Smooth muscle cell (in vitro differentiated cells): ENCODE measurements around the gene AATK. TPM values are rescaled to one million over a fixed set of nuclear protein-coding genes. Genes with fewer than 3 reads are reported as not detected.

ENCODE experiments used
- DNase-seq: peaks from one replicate; lab custom pipeline; 2025; ENCODE audit not compliant: unreplicated experiment; lab: John Stamatoyannopoulos, UW
- H2AFZ ChIP-seq: fragments of 200-600 bp; sonication (generic); 2 replicates; pipeline ENCODE4 v1.6.0; 2016; ENCODE audit warnings: antibody characterized with exemption, low read depth, mild to moderate bottlenecking
- H3F3A ChIP-seq: fragments of 200-600 bp; sonication (generic); 2 replicates; pipeline ENCODE4 v1.6.0; 2017; ENCODE audit warnings: antibody characterized with exemption, low read depth
- H3K27ac ChIP-seq: fragments of 200-600 bp; sonication (generic); 2 replicates; pipeline ENCODE4 v1.5.1; 2016; ENCODE audit warnings: low read depth, mild to moderate bottlenecking
- H3K27me3 ChIP-seq: fragments of 200-600 bp; sonication (generic); 2 replicates; pipeline ENCODE4 v1.6.1; 2016; ENCODE audit warnings: low read depth, mild to moderate bottlenecking
- H3K36me3 ChIP-seq: fragments of 200-600 bp; sonication (generic); 2 replicates; pipeline ENCODE4 v1.5.1; 2016; ENCODE audit warnings: low read depth
- H3K4me1 ChIP-seq: fragments of 200-600 bp; sonication (generic); 2 replicates; pipeline ENCODE4 v1.5.1; 2016; ENCODE audit warnings: low read depth
- H3K4me2 ChIP-seq: fragments of 200-600 bp; sonication (generic); 2 replicates; pipeline ENCODE4 v1.6.0; 2016; ENCODE audit warnings: mild to moderate bottlenecking
- H3K4me3 ChIP-seq: fragments of 200-600 bp; sonication (generic); 2 replicates; pipeline ENCODE4 v1.5.1; 2016; ENCODE audit warnings: mild to moderate bottlenecking
- H3K79me2 ChIP-seq: fragments of 200-600 bp; sonication (generic); 2 replicates; pipeline ENCODE4 v1.6.0; 2016; ENCODE audit warnings: low read depth, mild to moderate bottlenecking
- H3K9ac ChIP-seq: fragments of 200-600 bp; sonication (generic); 2 replicates; pipeline ENCODE4 v1.6.0; 2016; ENCODE audit warnings: low read depth
- H3K9me3 ChIP-seq: fragments of 200-600 bp; sonication (generic); replicated peaks from 2 replicates; pipeline ENCODE4 v1.5.1; 2016; ENCODE audit warnings: low read depth
- H4K20me1 ChIP-seq: fragments of 200-600 bp; sonication (generic); 2 replicates; pipeline ENCODE4 v1.6.0; 2016; ENCODE audit warnings: low read depth
- WGBS: methylation state at CpG from one replicate; pipeline ENCODE4 v1.1.7; 2016; ENCODE audit warnings: low lambda C conversion rate; 5-methylcytosine and 5-hydroxymethylcytosine counted together
- polyA plus RNA-seq: library from polyadenylated mRNA; unstranded; fragments of >200 nt; fragmentation: Nextera tagmentation; extraction: Ambion mirVana; gene quantifications from 2 replicates; pipeline ENCODE4 v1.2.1, GENCODE V29; 2016
- total RNA-seq: library from RNA; depleted of rRNA; stranded (reverse); fragments of >200 nt; gene quantifications from 2 replicates; pipeline ENCODE4 v1.2.3, GENCODE V29; 2014
- TF ChIP-seq, protein P1 (sequence below): fragments of 200-600 bp; sonication (generic); IDR thresholded peaks from 2 replicates; pipeline ENCODE4 v1.5.1; 2017; ENCODE audit warnings: borderline replicate concordance, mild to moderate bottlenecking, antibody characterized with exemption; ENCODE audit not compliant: insufficient read depth, poor library complexity, severe bottlenecking

Gene AATK
- total and polyA plus RNA-seq, 2 experiments from 2014 or later = 0.61 to 0.67 TPM

DNA sequence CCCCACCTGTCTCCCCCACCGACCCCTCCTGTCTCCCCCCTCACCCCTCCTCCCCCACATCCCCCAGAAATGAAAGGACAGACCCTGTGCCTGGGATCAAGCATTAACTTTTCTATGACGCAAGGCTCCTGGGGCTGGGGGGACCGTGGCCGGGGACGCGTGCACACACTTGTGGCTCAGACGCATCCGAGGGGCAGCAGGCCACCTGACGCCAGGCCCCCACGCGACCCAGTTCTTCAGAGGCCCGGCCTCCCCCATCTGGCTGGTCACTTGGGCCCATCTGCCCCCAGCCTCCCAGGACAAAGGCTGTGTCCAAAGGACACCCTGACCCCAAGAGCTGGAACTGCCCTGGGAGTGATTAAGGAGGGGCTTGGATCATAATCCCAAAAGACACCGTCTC lies 14.7 kb downstream of the AATK start:
- Histone ChIP-seq H3K4me1 (no peaks in the 10 kb centered on the region), H3K9me3 (no peaks in the 10 kb centered on the region), H2AFZ (no peak overlapping the region), H3K27ac (no peak overlapping the region), H3K36me3 (no peaks in the 10 kb centered on the region), H3K4me3 (no peak overlapping the region), H3F3A (no peaks in the 10 kb centered on the region), H3K4me2 (no peak overlapping the region), H3K27me3 (no peaks in the 10 kb centered on the region), H4K20me1 (no peaks in the 10 kb centered on the region), H3K79me2 (no peaks in the 10 kb centered on the region), H3K9ac (no peak overlapping the region)
- 87% methylated on average over 12 of the region's 13 CpGs for WGBS
- TF ChIP-seq, protein P1, sequence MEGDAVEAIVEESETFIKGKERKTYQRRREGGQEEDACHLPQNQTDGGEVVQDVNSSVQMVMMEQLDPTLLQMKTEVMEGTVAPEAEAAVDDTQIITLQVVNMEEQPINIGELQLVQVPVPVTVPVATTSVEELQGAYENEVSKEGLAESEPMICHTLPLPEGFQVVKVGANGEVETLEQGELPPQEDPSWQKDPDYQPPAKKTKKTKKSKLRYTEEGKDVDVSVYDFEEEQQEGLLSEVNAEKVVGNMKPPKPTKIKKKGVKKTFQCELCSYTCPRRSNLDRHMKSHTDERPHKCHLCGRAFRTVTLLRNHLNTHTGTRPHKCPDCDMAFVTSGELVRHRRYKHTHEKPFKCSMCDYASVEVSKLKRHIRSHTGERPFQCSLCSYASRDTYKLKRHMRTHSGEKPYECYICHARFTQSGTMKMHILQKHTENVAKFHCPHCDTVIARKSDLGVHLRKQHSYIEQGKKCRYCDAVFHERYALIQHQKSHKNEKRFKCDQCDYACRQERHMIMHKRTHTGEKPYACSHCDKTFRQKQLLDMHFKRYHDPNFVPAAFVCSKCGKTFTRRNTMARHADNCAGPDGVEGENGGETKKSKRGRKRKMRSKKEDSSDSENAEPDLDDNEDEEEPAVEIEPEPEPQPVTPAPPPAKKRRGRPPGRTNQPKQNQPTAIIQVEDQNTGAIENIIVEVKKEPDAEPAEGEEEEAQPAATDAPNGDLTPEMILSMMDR = no peak
- DNase-seq = no peak

DNA sequence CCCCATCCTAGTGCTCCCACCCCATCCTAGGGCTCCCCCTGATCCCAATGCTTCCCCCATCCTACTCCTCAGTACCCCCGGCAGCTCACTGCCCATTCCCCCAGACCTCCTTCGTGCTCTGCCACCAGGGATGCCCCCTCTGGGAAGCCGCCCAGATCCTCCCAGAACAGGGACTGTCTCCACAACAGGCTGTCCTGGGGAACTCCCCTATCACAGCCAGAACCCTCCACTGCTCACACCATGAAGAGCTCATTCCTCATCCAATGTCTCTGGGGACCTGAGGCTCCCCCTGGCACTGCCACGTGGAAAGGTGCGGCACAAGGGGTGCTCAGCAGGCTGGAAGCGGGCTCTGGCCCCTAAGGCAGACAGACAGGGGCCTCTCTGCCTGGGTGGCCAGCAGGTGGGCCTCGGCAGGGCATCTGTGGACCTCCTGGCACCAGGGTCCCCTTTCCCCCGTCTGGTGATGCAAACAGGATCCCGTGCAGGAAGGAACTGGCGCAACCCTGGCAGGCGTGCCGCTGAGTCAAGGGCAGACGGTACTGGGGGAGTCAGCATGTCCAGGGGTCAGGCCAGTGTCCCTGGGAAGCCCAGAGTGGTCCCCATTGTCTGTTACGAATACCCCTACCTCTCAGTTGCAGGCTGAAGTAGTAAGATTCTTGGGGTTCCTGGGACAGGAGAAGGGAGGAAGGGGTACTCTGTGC lies 15.5 kb downstream of the AATK start:
- Histone ChIP-seq H3K4me3 (no peak overlapping the region), H3F3A (no peaks in the 10 kb centered on the region), H3K36me3 (no peaks in the 10 kb centered on the region), H3K4me1 (no peaks in the 10 kb centered on the region), H3K27ac (no peak overlapping the region), H2AFZ (no peak overlapping the region), H3K27me3 (no peaks in the 10 kb centered on the region), H3K9ac (no peak overlapping the region), H3K9me3 (no peaks in the 10 kb centered on the region), H4K20me1 (no peaks in the 10 kb centered on the region), H3K79me2 (no peaks in the 10 kb centered on the region), H3K4me2 (no peak overlapping the region)
- WGBS = 90% methylated on average over 14 of the region's 14 CpGs
- TF ChIP-seq, protein P1 = no peak
- no peak for DNase-seq

DNA sequence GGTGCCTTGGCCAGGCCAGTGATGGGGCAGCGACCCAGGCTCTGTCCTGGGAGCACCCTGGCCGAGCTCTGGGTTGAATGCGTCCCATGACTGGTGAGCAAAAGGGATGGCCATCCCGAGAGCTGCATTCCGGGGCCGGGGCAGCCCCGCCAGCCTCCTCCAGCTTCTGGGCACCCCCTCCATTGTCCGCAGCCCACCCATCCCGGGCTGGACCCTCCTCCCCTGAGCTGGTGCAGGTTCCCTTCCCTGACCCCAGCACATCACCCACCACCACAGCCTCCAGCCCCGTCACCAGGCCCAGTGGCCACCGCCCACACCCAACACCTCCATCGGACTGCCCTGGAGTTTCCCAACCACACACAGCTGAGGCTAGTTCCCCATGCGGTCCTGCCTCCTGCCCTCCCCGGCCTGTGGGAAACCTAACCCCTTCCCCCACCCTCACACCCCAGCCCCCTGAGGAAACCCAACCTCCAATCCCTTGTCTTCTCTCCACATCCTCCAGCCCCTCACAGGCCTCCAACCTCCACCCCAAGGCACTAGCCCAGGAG lies 17.0 kb downstream of the AATK start:
- no peak overlapping the region for H3K27ac ChIP-seq
- 73% methylated on average over 5 of the region's 14 CpGs for WGBS
- no peaks in the 10 kb centered on the region for H3K9me3 ChIP-seq
- H3K4me3 ChIP-seq = no peak overlapping the region
- H4K20me1 ChIP-seq = no peaks in the 10 kb centered on the region
- H3K36me3 ChIP-seq = no peaks in the 10 kb centered on the region
- H2AFZ ChIP-seq = no peak overlapping the region
- H3K4me2 ChIP-seq = no peak overlapping the region
- no peaks in the 10 kb centered on the region for H3K79me2 ChIP-seq
- H3K9ac ChIP-seq = no peak overlapping the region
- H3F3A ChIP-seq = no peaks in the 10 kb centered on the region
- H3K4me1 ChIP-seq = no peaks in the 10 kb centered on the region
- TF ChIP-seq, protein P1 = no peak
- no peaks in the 10 kb centered on the region for H3K27me3 ChIP-seq
- DNase-seq = no peak

DNA sequence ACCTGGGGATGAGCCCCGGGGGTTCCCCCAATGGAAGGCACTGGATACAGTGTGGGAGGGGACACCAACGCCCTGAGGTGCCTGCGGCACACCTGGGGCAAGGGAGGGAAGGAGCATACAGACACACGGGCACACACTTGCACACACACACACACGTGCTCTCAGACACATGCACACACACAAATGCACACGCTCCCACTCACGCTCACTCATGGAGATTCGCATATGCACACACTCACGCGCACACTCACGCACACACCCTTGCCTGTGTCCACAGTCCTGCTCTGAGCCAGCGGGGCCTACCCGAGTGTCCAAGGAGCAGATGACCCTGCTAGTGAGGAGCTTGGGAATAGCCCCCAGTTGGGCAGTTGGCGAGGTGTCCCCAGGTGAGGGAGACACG lies 17.4 kb downstream of the AATK start:
- Histone ChIP-seq H3K4me3 (no peak overlapping the region), H3K4me1 (no peaks in the 10 kb centered on the region), H3K36me3 (no peaks in the 10 kb centered on the region), H3K4me2 (no peak overlapping the region), H3K9ac (no peak overlapping the region), H4K20me1 (no peaks in the 10 kb centered on the region), H3K79me2 (no peaks in the 10 kb centered on the region), H3F3A (no peaks in the 10 kb centered on the region), H3K27ac (no peak overlapping the region), H3K27me3 (no peaks in the 10 kb centered on the region), H3K9me3 (no peaks in the 10 kb centered on the region), H2AFZ (no peak overlapping the region)
- TF ChIP-seq, protein P1 = no peak
- 95% methylated on average over 15 of the region's 15 CpGs for WGBS
- DNase-seq = no peak
